K562 (cell line): Measurements from ENCODE around the gene HMCES. TPM values are rescaled to one million over a fixed set of nuclear protein-coding genes. Genes with fewer than 3 reads are reported as not detected.
A peak's percentile ranks its signal among the peaks of the same experiment; 100 is the strongest.

Experiments
- ARID3A ChIP-seq: IDR thresholded peaks from 2 replicates; pipeline ENCODE4 v1.6.1; 2012; ENCODE audit warnings: low read depth, low read length, improper control_type of control experiment, borderline replicate concordance
- BDP1 ChIP-seq: IDR thresholded peaks from 3 replicates; pipeline ENCODE4 v1.6.1; 2011; ENCODE audit not compliant: insufficient read length, insufficient read depth
- BRD4 ChIP-seq: fragments of 200-600 bp; sonication (generic); IDR thresholded peaks from 2 replicates; pipeline ENCODE4 v1.6.1; 2017; ENCODE audit warnings: inconsistent platforms
- CBX8 ChIP-seq: fragments of 200-600 bp; sonication (generic); IDR thresholded peaks from 2 replicates; pipeline ENCODE4 v1.6.1; 2012; ENCODE audit warnings: borderline replicate concordance, mixed run types, low read depth, mild to moderate bottlenecking, moderate library complexity, mixed read lengths, low read length, control low read depth, inconsistent platforms; ENCODE audit not compliant: poor library complexity, severe bottlenecking; ENCODE audit errors: extremely low read depth
- CHD2 ChIP-seq: IDR thresholded peaks from 2 replicates; pipeline ENCODE4 v1.6.1; 2011; ENCODE audit warnings: low read depth, low read length
- EGR1 ChIP-seq: fragments of 450-650 bp; conservative IDR thresholded peaks from 2 replicates; pipeline ENCODE4 v1.6.1; 2017; ENCODE audit warnings: mild to moderate bottlenecking
- EWSR1 ChIP-seq: fragments of 450-650 bp; IDR thresholded peaks from 2 replicates; pipeline ENCODE4 v1.6.1; 2018; ENCODE audit warnings: borderline replicate concordance, mild to moderate bottlenecking, low read depth, moderate library complexity; ENCODE audit not compliant: partially characterized antibody
- HINFP ChIP-seq: fragments of 450-650 bp; conservative IDR thresholded peaks from 2 replicates; pipeline ENCODE4 v1.6.1; 2016; ENCODE audit warnings: missing genetic modification characterization, low read depth, mild to moderate bottlenecking, control low read depth, missing compliant biosample characterization
- KAT7 ChIP-seq: sonication (generic); formaldehyde crosslinking; IDR thresholded peaks from 2 replicates; pipeline ENCODE4 v1.8.0; 2022; ENCODE audit warnings: missing genetic modification reagents, mild to moderate bottlenecking, borderline replicate concordance
- KDM4B ChIP-seq, 2 experiments: fragments of 450-650 bp in 1 of 2; sonication (generic) in 1 of 2; IDR thresholded peaks; 2 replicates each; pipeline ENCODE4 v1.6.1; 2016 to 2017; ENCODE audit warnings: borderline replicate concordance in 2 of 2, antibody characterized with exemption in 1 of 2, low read depth in 1 of 2, mild to moderate bottlenecking in 1 of 2
- MAX ChIP-seq: sonication (generic); formaldehyde crosslinking; IDR thresholded peaks from 2 replicates; pipeline ENCODE4 v1.9.0; 2022; ENCODE audit warnings: mild to moderate bottlenecking, missing genetic modification reagents
- SAP30 ChIP-seq: fragments of 200-600 bp; sonication (generic); IDR thresholded peaks from 2 replicates; pipeline ENCODE4 v1.6.1; 2012; ENCODE audit warnings: borderline replicate concordance, low read depth, mild to moderate bottlenecking, moderate library complexity, low read length, control low read depth, inconsistent platforms; ENCODE audit not compliant: insufficient read depth, poor library complexity, severe bottlenecking
- SREBF1 ChIP-seq: fragments of 150-350 bp; IDR thresholded peaks from 2 replicates; pipeline ENCODE4 v1.6.1; 2014; ENCODE audit warnings: antibody characterized with exemption, low read depth, low read length, borderline replicate concordance
- TAF15 ChIP-seq: fragments of 200-400 bp; formaldehyde crosslinking; IDR thresholded peaks from 2 replicates; pipeline ENCODE4 v1.6.1; 2017; ENCODE audit warnings: mild to moderate bottlenecking, low read depth, low read length, moderate library complexity
- TCFL5 ChIP-seq: fragments of 250-450 bp; sonication (Bioruptor Pico); conservative IDR thresholded peaks from 2 replicates; pipeline ENCODE4 v1.6.1; 2021; ENCODE audit warnings: mild to moderate bottlenecking, moderate library complexity, matching md5 sums
- ZKSCAN8 ChIP-seq: fragments of 200-800 bp; sonication (Bioruptor generic); IDR thresholded peaks from 2 replicates; pipeline ENCODE4 v1.6.1; 2016; ENCODE audit warnings: missing genetic modification characterization, missing compliant biosample characterization
- polyA plus RNA-seq, 8 experiments: library from polyadenylated mRNA; depleted of rRNA in 4 of 8; stranded (reverse) in 5 of 8; unstranded in 3 of 8; fragments of >200 nt; fragmentation: Nextera tagmentation in 2 of 8; fragmentation: Illumina TruSeq in 1 of 8; extraction: Ambion mirVana in 2 of 8; extraction: Trizol in 1 of 8; gene quantifications; 2 replicates each; pipeline versions ENCODE4 v1.2.1 to v1.2.3, GENCODE V29; 2011 to 2014; ENCODE audit warnings: inconsistent platforms in 1 of 8, missing spikeins in 1 of 8
- total RNA-seq, 7 experiments: library from RNA; depleted of rRNA in 6 of 7; stranded (reverse); fragments of >200 nt in 6 of 7; fragmentation: Illumina TruSeq in 2 of 7; extraction: Trizol in 2 of 7; gene quantifications; 2 replicates each; pipeline versions ENCODE4 v1.2.1 to v1.2.3, GENCODE V29; 2011 to 2021; ENCODE audit warnings: low replicate concordance in 1 of 7
- TF ChIP-seq, protein P1 (sequence below), 3 experiments: fragments of 200-800 bp in 1 of 3; sonication (Bioruptor generic) in 1 of 3; sonication (generic) in 1 of 3; formaldehyde crosslinking in 1 of 3; IDR thresholded peaks; 2 replicates each; pipeline versions ENCODE4 v1.6.1 to v1.8.0; 2016 to 2022; ENCODE audit warnings: mild to moderate bottlenecking in 2 of 3, missing compliant biosample characterization in 2 of 3, missing genetic modification characterization in 2 of 3, missing genetic modification reagents in 1 of 3
- TF ChIP-seq, protein P2 (sequence below), 2 experiments: fragments of 450-650 bp; conservative IDR thresholded peaks; 2 replicates each; pipeline ENCODE4 v1.6.1; 2017; ENCODE audit warnings: mild to moderate bottlenecking in 2 of 2, moderate library complexity in 2 of 2

The HMCES gene
- total and polyA plus RNA-seq, 9 of the 15 experiments (the other 6 are each of a cell fraction or from before 2014, with no cell fraction given), result 18.8 to 45.3 (median 24.8) TPM

DNA sequence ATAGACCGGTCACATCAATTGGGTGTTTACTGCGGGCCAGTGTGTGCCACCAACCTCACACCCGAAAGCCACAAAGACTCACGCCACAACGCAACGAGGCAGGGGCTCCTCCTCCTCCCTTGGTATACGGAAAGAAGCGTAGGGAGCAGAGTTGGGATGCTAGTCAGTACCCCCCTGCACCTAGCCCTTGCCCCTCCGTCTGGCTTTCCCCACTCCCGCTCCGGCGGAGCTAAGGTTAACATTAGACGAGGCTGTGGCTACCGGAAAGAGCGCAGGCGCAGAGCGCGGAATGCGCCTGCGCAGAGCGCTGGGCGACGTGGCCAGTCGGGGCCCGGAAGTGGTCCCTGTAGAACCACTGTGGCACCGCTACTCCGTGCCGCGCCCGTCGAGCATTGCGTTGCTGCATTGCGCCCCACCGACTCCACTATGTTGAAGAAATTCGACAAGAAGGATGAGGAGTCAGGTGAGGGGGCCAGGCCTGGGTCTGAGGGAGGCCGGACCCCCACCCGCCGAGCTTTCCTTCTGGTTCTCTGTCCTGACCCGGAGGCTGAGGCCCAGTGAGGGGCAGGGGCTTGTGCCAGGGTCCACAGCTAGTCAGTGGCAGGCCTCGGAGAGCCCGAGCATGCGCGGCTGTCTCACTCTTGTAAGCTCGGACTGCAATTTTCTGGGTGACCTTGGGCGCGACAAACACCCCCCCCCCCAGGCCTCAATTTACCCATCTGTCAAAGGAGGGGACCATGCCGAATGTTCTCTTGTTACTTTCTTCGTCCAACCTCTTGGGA is 29.2 kb upstream of the HMCES start, which contains the start of gene COPG1 (continued):
- TF ChIP-seq TCFL5 (CRISPR knock-in tag) (no peak), SAP30 (no peak), EGR1 (no peak), HINFP (tag) (no peak), TAF15 (no peak), ARID3A (no peak), CBX8 (no peak), CHD2 (no peak), BRD4 (peak; percentile 62; the same call in 1 of the 2 replicates), SREBF1 (no peak), MAX (CRISPR knock-in tag) (peak; percentile 26; the same call in 1 of the 2 replicates), ZKSCAN8 (CRISPR knock-in tag) (no peak), BDP1 (no peak), KAT7 (CRISPR knock-in tag) (peak; percentile 63; the same call in 1 of the 2 replicates), EWSR1 (no peak), KDM4B (IDR thresholded peaks at IDR 0.05; ENCODE audit: borderline replicate concordance in 2 of 2, low read depth in 1 of 2) (peak in 1 of 2 experiments; percentile 43; a peak in 1 of 4 replicates)
- TF ChIP-seq, protein P1, sequence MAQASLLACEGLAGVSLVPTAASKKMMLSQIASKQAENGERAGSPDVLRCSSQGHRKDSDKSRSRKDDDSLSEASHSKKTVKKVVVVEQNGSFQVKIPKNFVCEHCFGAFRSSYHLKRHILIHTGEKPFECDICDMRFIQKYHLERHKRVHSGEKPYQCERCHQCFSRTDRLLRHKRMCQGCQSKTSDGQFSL (CRISPR knock-in tag; IDR thresholded peaks at IDR 0.05), result peak; percentile 81
- TF ChIP-seq, protein P1 (tag; IDR thresholded peaks at IDR 0.05), result peak in 1 of 2 experiments; percentile 43; a peak in 1 of 4 replicates
- TF ChIP-seq, protein P2, sequence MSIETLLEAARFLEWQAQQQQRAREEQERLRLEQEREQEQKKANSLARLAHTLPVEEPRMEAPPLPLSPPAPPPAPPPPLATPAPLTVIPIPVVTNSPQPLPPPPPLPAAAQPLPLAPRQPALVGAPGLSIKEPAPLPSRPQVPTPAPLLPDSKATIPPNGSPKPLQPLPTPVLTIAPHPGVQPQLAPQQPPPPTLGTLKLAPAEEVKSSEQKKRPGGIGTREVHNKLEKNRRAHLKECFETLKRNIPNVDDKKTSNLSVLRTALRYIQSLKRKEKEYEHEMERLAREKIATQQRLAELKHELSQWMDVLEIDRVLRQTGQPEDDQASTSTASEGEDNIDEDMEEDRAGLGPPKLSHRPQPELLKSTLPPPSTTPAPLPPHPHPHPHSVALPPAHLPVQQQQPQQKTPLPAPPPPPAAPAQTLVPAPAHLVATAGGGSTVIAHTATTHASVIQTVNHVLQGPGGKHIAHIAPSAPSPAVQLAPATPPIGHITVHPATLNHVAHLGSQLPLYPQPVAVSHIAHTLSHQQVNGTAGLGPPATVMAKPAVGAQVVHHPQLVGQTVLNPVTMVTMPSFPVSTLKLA (conservative IDR thresholded peaks at IDR 0.05), result peak in 1 of 2 experiments; percentile 62; a peak in 2 of 4 replicates
